ENCODE data around the gene PAX1. TPM values are rescaled to one million over a fixed set of nuclear protein-coding genes. Genes with fewer than 3 reads are reported as not detected.

The PAX1 gene
- total and polyA plus RNA-seq, 2 of the 13 experiments (the other 11 are each of a cell fraction or from before 2014, with no cell fraction given): not detected

DNA sequence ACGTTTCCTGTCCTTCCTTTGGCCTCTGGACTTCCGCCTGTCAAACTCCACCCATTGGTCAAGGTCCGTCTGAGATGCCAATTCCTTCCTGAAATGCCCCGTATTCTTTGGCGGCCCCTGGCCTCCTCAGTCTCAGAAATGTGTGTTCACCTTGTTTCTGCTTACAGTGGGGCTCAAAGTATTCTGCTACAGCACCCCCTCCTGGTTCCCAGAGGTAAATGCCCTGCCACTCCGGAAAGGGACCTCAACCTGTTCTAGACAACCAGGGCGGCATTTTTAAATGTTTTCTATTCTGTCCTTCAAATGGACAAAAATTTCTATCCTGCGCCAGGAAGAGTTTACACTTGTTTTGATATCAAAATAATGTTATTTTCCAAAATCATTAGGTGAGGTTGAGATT, 12.1 kb upstream of the PAX1 start (continued):
- TF ChIP-seq, protein P1, sequence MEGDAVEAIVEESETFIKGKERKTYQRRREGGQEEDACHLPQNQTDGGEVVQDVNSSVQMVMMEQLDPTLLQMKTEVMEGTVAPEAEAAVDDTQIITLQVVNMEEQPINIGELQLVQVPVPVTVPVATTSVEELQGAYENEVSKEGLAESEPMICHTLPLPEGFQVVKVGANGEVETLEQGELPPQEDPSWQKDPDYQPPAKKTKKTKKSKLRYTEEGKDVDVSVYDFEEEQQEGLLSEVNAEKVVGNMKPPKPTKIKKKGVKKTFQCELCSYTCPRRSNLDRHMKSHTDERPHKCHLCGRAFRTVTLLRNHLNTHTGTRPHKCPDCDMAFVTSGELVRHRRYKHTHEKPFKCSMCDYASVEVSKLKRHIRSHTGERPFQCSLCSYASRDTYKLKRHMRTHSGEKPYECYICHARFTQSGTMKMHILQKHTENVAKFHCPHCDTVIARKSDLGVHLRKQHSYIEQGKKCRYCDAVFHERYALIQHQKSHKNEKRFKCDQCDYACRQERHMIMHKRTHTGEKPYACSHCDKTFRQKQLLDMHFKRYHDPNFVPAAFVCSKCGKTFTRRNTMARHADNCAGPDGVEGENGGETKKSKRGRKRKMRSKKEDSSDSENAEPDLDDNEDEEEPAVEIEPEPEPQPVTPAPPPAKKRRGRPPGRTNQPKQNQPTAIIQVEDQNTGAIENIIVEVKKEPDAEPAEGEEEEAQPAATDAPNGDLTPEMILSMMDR (CRISPR knock-in tag; IDR thresholded peaks at IDR 0.05): peak; percentile 42
- no peak for TF ChIP-seq SRSF1 (optimal IDR thresholded peaks at IDR 0.05; ENCODE audit: low read depth, low read length)
- TF ChIP-seq ZNF670 (CRISPR knock-in tag; IDR thresholded peaks at IDR 0.05; ENCODE audit: borderline replicate concordance): no peak
- TF ChIP-seq ZNF121 (CRISPR knock-in tag; IDR thresholded peaks at IDR 0.05): no peak
- no peak for TF ChIP-seq KLF16 (CRISPR knock-in tag; IDR thresholded peaks at IDR 0.05)
- no peak for TF ChIP-seq GTF2F1 (IDR thresholded peaks at IDR 0.05; ENCODE audit: low read length)
- peak; percentile 19; the same call in 1 of the 2 replicates for TF ChIP-seq SMC3 (IDR thresholded peaks at IDR 0.05; ENCODE audit: low read length)
- TF ChIP-seq SALL2 (CRISPR knock-in tag; IDR thresholded peaks at IDR 0.05): no peak
- TF ChIP-seq ZNF782 (CRISPR knock-in tag; IDR thresholded peaks at IDR 0.05; ENCODE audit: borderline replicate concordance): no peak
- no peak for TF ChIP-seq DPF2 (CRISPR knock-in tag; IDR thresholded peaks at IDR 0.05; ENCODE audit: borderline replicate concordance, low read depth)
- TF ChIP-seq, protein P2, sequence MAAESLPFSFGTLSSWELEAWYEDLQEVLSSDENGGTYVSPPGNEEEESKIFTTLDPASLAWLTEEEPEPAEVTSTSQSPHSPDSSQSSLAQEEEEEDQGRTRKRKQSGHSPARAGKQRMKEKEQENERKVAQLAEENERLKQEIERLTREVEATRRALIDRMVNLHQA (CRISPR knock-in tag; IDR thresholded peaks at IDR 0.05): no peak

GRCh38 chr20:21698494-21699215, 6.8 kb upstream of the PAX1 start:
- peaks cover 13 to 73% of the 10 kb centered on the region in 2 experiments for H3K27me3 ChIP-seq (ENCODE audit: control insufficient read depth in 1 of 2, insufficient read depth in 2 of 2, low read length in 2 of 2)
- DNase-seq (ENCODE audit: low spot score): no peak
- H3K9ac ChIP-seq (ENCODE audit: insufficient read depth, low read depth, low read length): no peak overlapping the region
- in situ Hi-C loops (cut with HindIII; ENCODE audit: extremely low pct_ligation_motif_present, low pct_unique_long_range_greater_than_20kb): no loop called here
- CTCF ChIA-PET (ENCODE audit: low intra/inter-chr PET ratio, low total read pairs): no interaction called here
- intact Hi-C loops (cut with micrococcal nuclease; ENCODE audit: unreplicated experiment): no loop called here
- 16% methylated on average over 9 of the region's 9 CpGs for WGBS (ENCODE audit: low lambda C conversion rate)
- no peaks in the 10 kb centered on the region for H4K20me1 ChIP-seq (ENCODE audit: insufficient read depth, low read length)
- ATAC-seq: no peak
- BruUV-seq (replicated peaks): no TSS peak
- no peaks in the 10 kb centered on the region for H3K9me3 ChIP-seq (ENCODE audit: low read length)
- no peak overlapping the region for H3K4me2 ChIP-seq (ENCODE audit: low read depth, low read length)
- FAIRE-seq: no peak
- H3K27ac ChIP-seq (ENCODE audit: extremely low read length, insufficient read depth, low read length): no peak overlapping the region
- no peaks in the 10 kb centered on the region for H3K4me1 ChIP-seq (ENCODE audit: insufficient read depth, low read length)
- H3K79me2 ChIP-seq (ENCODE audit: insufficient read depth, low read length): no peaks in the 10 kb centered on the region
- H3K4me3 ChIP-seq (replicated peaks in 1 of 3; ENCODE audit: insufficient read depth in 1 of 3, low read depth in 2 of 3, low read length in 3 of 3): no peak overlapping the region
- no peaks in the 10 kb centered on the region for H3K36me3 ChIP-seq (replicated peaks in 1 of 2; ENCODE audit: control insufficient read depth in 1 of 2, insufficient read depth in 2 of 2, low read length in 2 of 2)
- POLR2A ChIA-PET: no interaction called here
- TF ChIP-seq HDAC1 (CRISPR knock-in tag; IDR thresholded peaks at IDR 0.05): no peak
- no peak for TF ChIP-seq ZNF180 (CRISPR knock-in tag; IDR thresholded peaks at IDR 0.05; ENCODE audit: borderline replicate concordance, low read depth)
- H2AFZ ChIP-seq (ENCODE audit: low read length): no peak overlapping the region

All from HepG2 (cell line).